Lower lobe of right lung (tissue), 2 donors: ENCODE data around the gene AGAP2. TPM values are rescaled to one million over a fixed set of nuclear protein-coding genes. Genes with fewer than 3 reads are reported as not detected.
"Not testable (repeated sequence)": the region's sequence is repeated elsewhere in the genome, so short reads cannot be mapped to it uniquely, and the experiment has no call there.

Experiments used
- ATAC-seq, 2 donors: fragments of 200-7000 bp; cut with Tn5 transposase; one replicate each; pipeline ENCODE4 v1.9.1; 2020 to 2022; ENCODE audit warnings: mild to moderate bottlenecking in 2 of 2, moderate library complexity in 2 of 2
- DNase-seq: peaks from one replicate; pipeline ENCODE4 v3.0.0-alpha.2; 2020
- H3K27ac ChIP-seq: fragments of 200-600 bp; one replicate; pipeline ENCODE4 v1.8.0; 2022
- H3K27me3 ChIP-seq: fragments of 200-600 bp; one replicate; pipeline ENCODE4 v1.8.0; 2022; ENCODE audit warnings: low read depth
- H3K36me3 ChIP-seq: fragments of 200-600 bp; one replicate; pipeline ENCODE4 v1.8.0; 2022; ENCODE audit warnings: mild to moderate bottlenecking
- H3K4me1 ChIP-seq: fragments of 200-600 bp; one replicate; pipeline ENCODE4 v1.8.0; 2022
- H3K4me3 ChIP-seq: fragments of 200-600 bp; one replicate; pipeline ENCODE4 v1.8.0; 2022; ENCODE audit warnings: mild to moderate bottlenecking
- H3K9me3 ChIP-seq: fragments of 200-600 bp; one replicate; pipeline ENCODE4 v1.8.0; 2022
- intact Hi-C: fragments of 100-400 bp; cut with DNase I; formaldehyde crosslinking; loops from one replicate; pipeline ENCODE4 v1.11.0; 2022
- microRNA-seq: library from miRNA; unstranded; fragments of <30 nt; microRNA quantifications from one replicate; pipeline ENCODE4 v1.2.0, GENCODE V29; 2020; ENCODE audit warnings: borderline number of aligned reads
- total RNA-seq: library from RNA; stranded (reverse); fragmentation: NEBNext Ultra II Directional; extraction: Animal tissue kit (Norgen Biotek cat#: 25700); gene quantifications from one replicate; pipeline ENCODE4 v1.2.1, GENCODE V29; 2021
- TF ChIP-seq, protein P1 (sequence below): fragments of 200-600 bp; IDR thresholded peaks from one replicate; pipeline ENCODE4 v1.8.0; 2022; ENCODE audit warnings: antibody characterized with exemption, mild to moderate bottlenecking
- donor health status: DM: no; HTN: yes; CAD: no; lungs with severe emphysema.

The AGAP2 gene
- total RNA-seq, 1 donor from 2014 or later: 5.7 TPM

DNA sequence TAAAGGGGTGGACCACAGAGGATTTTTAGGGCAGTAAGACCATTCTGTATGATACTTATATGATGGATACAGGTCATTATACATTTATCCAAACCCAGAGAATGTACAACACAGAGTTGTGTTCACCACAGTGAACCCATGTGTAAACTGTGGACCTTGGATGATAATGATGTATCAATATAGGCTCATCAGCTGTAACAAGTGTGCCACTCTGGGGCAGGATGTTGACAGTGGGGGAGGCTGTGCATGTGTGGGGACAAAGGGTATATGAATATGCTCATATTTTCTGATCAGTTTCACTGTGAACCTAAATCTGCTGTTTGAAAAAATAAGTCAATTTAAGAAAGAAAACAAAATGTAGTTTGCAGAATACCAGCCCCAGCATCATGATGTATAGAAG lies 58.8 kb downstream of the AGAP2 start:
- Histone ChIP-seq H3K27me3 (no peaks in the 10 kb centered on the region), H3K4me3 (no peak overlapping the region), H3K9me3 (no peaks in the 10 kb centered on the region), H3K36me3 (no peaks in the 10 kb centered on the region), H3K4me1 (no peaks in the 10 kb centered on the region), H3K27ac (no peak overlapping the region)
- intact Hi-C loops: no loop called here
- ATAC-seq (no peak), DNase-seq (no peak)
- TF ChIP-seq, protein P1, sequence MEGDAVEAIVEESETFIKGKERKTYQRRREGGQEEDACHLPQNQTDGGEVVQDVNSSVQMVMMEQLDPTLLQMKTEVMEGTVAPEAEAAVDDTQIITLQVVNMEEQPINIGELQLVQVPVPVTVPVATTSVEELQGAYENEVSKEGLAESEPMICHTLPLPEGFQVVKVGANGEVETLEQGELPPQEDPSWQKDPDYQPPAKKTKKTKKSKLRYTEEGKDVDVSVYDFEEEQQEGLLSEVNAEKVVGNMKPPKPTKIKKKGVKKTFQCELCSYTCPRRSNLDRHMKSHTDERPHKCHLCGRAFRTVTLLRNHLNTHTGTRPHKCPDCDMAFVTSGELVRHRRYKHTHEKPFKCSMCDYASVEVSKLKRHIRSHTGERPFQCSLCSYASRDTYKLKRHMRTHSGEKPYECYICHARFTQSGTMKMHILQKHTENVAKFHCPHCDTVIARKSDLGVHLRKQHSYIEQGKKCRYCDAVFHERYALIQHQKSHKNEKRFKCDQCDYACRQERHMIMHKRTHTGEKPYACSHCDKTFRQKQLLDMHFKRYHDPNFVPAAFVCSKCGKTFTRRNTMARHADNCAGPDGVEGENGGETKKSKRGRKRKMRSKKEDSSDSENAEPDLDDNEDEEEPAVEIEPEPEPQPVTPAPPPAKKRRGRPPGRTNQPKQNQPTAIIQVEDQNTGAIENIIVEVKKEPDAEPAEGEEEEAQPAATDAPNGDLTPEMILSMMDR: no peak

DNA sequence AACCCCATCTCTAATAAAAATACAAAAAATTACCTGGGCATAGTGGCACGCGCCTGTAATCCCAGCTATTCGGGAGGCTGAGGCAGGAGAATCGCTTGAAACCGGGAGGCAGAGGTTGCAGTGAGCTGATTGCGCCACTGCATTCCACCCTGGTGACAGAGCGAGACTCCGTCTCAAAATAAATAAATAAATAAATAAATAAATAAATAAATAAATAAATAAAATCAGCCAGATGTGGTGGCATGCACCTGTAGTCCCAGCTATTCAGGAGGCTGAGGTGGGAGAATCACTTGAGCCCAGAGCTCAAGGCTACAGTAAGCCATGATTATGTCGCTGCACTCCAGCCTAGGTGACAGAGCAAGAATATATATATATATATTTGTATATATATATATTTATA lies 60.6 kb downstream of the AGAP2 start:
- H3K27ac ChIP-seq, intact Hi-C loops, H3K9me3 ChIP-seq, H3K4me3 ChIP-seq, DNase-seq, H3K27me3 ChIP-seq, H3K4me1 ChIP-seq, ATAC-seq, H3K36me3 ChIP-seq: not testable (repeated sequence)

DNA sequence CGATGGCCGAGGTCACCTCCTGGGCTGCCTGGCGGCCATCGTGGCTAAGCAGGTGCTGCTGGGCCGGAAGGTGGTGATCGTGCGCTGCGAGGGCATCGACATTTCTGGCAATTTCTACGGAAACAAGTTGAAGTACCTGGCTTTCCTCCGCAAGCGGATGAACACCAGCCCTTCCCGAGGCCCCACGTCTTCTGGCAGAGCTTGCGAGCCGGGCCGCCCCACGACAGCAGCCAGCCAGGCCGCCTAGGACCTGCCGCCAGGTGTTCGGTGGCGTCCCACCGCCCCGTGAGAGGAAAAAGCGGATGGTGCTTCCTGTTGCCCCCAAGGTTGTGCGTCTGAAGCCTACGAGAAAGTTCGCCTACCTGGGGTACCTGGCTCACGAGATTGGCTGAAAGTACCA lies 63.9 kb downstream of the AGAP2 start:
- no peak overlapping the region for H3K4me3 ChIP-seq
- ATAC-seq (no peak), DNase-seq (no peak)
- no peaks in the 10 kb centered on the region for H3K4me1 ChIP-seq
- H3K27me3 ChIP-seq: peaks cover under 1% of the 10 kb centered on the region
- no peak overlapping the region for H3K27ac ChIP-seq
- intact Hi-C loops: no loop called here
- no peaks in the 10 kb centered on the region for H3K9me3 ChIP-seq
- no peaks in the 10 kb centered on the region for H3K36me3 ChIP-seq
- TF ChIP-seq, protein P1: no peak

Small RNA genes lying within 50 kb of the gene (microRNA-seq; reads per million reads assigned to microRNA genes)
- gene MIR6759: not detected

Other genes with a start within 250 kb of the AGAP2 start
- gene DDIT3, start 218.2 kb downstream of the AGAP2 start, total RNA-seq: 26.1 TPM
- 93.1 TPM for gene MBD6, start 215.9 kb downstream of the AGAP2 start, total RNA-seq
- gene DCTN2, start 191.6 kb downstream of the AGAP2 start, total RNA-seq: 88.3 TPM
- gene KIF5A, start 188.7 kb downstream of the AGAP2 start, total RNA-seq: 0.09 TPM
- 28.6 TPM for gene PIP4K2C, start 147.6 kb downstream of the AGAP2 start, total RNA-seq
- 21.4 TPM for gene DTX3, start 133.9 kb downstream of the AGAP2 start, total RNA-seq
- gene ARHGEF25, start 127.3 kb downstream of the AGAP2 start, total RNA-seq: 11.5 TPM
- 0.89 TPM for gene B4GALNT1, start 105.5 kb downstream of the AGAP2 start, total RNA-seq
- 294 TPM for gene OS9, start 44.6 kb downstream of the AGAP2 start, total RNA-seq
- gene TSPAN31, start 6.3 kb upstream of the AGAP2 start, total RNA-seq: 41.1 TPM
- gene CDK4, start 13.6 kb upstream of the AGAP2 start, total RNA-seq: 68.4 TPM
- 20.0 TPM for gene MARCHF9, start 16.4 kb upstream of the AGAP2 start, total RNA-seq
- gene CYP27B1, start 28.3 kb upstream of the AGAP2 start, total RNA-seq: 1.1 TPM
- 14.4 TPM for gene METTL1, start 33.4 kb upstream of the AGAP2 start, total RNA-seq
- 6.8 TPM for gene EEF1AKMT3, start 33.9 kb upstream of the AGAP2 start, total RNA-seq
- gene TSFM, start 44.0 kb upstream of the AGAP2 start, total RNA-seq: 22.6 TPM
- gene AVIL, start 80.0 kb upstream of the AGAP2 start, total RNA-seq: 10.8 TPM
- 220 TPM for gene CTDSP2, start 108.0 kb upstream of the AGAP2 start, total RNA-seq
- gene ATP23, start 202.8 kb upstream of the AGAP2 start, total RNA-seq: 5.4 TPM